H9 (cell line): Measurements from ENCODE around the gene CHORDC1. TPM values are rescaled to one million over a fixed set of nuclear protein-coding genes. Genes with fewer than 3 reads are reported as not detected.
"Not testable (repeated sequence)": the region's sequence is repeated elsewhere in the genome, so short reads cannot be mapped to it uniquely, and the experiment has no call there.

Experiments
- DNase-seq: peaks from one replicate; pipeline ENCODE4 v3.0.0-alpha.2; 2017
- H2AFZ ChIP-seq: one replicate; pipeline ENCODE4 v1.6.1; 2013; ENCODE audit warnings: mild to moderate bottlenecking, low read length, control low read depth, moderate library complexity
- H2AK5ac ChIP-seq: 2 replicates; pipeline ENCODE4 v1.6.1; 2013; ENCODE audit warnings: low read length, control low read depth, mixed read lengths; ENCODE audit not compliant: insufficient read length
- H2BK120ac ChIP-seq: one replicate; pipeline ENCODE4 v1.6.1; 2013; ENCODE audit warnings: low read depth, mild to moderate bottlenecking, low read length, control low read depth, inconsistent platforms; ENCODE audit not compliant: poor library complexity, severe bottlenecking
- H2BK12ac ChIP-seq: 2 replicates; pipeline ENCODE4 v1.6.1; 2013; ENCODE audit warnings: low read length, control low read depth, mixed read lengths, low read depth; ENCODE audit not compliant: insufficient read length
- H2BK15ac ChIP-seq: 2 replicates; pipeline ENCODE4 v1.6.1; 2013; ENCODE audit warnings: low read depth, low read length, control low read depth
- H2BK20ac ChIP-seq: one replicate; pipeline ENCODE4 v1.6.1; 2013; ENCODE audit warnings: low read depth, mild to moderate bottlenecking, low read length, control low read depth, inconsistent platforms; ENCODE audit not compliant: poor library complexity, severe bottlenecking
- H2BK5ac ChIP-seq: 2 replicates; pipeline ENCODE4 v1.6.1; 2013; ENCODE audit warnings: low read length, control low read depth, mixed read lengths; ENCODE audit not compliant: insufficient read length
- H3K14ac ChIP-seq: 2 replicates; pipeline ENCODE4 v1.6.1; 2013; ENCODE audit warnings: low read length, control low read depth; ENCODE audit not compliant: insufficient read depth
- H3K18ac ChIP-seq: 2 replicates; pipeline ENCODE4 v1.6.1; 2013; ENCODE audit warnings: low read depth, mild to moderate bottlenecking, mixed read lengths, low read length, control low read depth; ENCODE audit not compliant: insufficient read length
- H3K23ac ChIP-seq: 2 replicates; pipeline ENCODE4 v1.6.1; 2013; ENCODE audit warnings: low read length, control low read depth, mixed read lengths, low read depth; ENCODE audit not compliant: insufficient read length
- H3K23me2 ChIP-seq: 2 replicates; pipeline ENCODE4 v1.6.1; 2013; ENCODE audit warnings: low read depth, mild to moderate bottlenecking, mixed read lengths, low read length, control low read depth; ENCODE audit not compliant: insufficient read length, poor library complexity, severe bottlenecking
- H3K27ac ChIP-seq: 2 replicates; pipeline ENCODE4 v1.5.1; 2013; ENCODE audit warnings: low read length, control low read depth, mixed read lengths, low read depth; ENCODE audit not compliant: insufficient read length
- H3K27me3 ChIP-seq: 2 replicates; pipeline ENCODE4 v1.6.1; 2013; ENCODE audit warnings: low read length, control low read depth, inconsistent platforms; ENCODE audit not compliant: insufficient read depth
- H3K4ac ChIP-seq: 2 replicates; pipeline ENCODE4 v1.6.1; 2013; ENCODE audit warnings: low read depth, mild to moderate bottlenecking, control low read depth, inconsistent platforms, low read length, moderate library complexity
- H3K4me1 ChIP-seq: 2 replicates; pipeline ENCODE4 v1.6.1; 2013; ENCODE audit warnings: low read length, control low read depth, inconsistent platforms; ENCODE audit not compliant: insufficient read depth
- H3K4me2 ChIP-seq: 2 replicates; pipeline ENCODE4 v1.6.1; 2013; ENCODE audit warnings: low read length, control low read depth, mixed read lengths; ENCODE audit not compliant: insufficient read length, insufficient read depth
- H3K56ac ChIP-seq: 2 replicates; pipeline ENCODE4 v1.6.1; 2013; ENCODE audit warnings: low read depth, mild to moderate bottlenecking, mixed read lengths, low read length, control low read depth; ENCODE audit not compliant: insufficient read length
- H3K79me1 ChIP-seq: 2 replicates; pipeline ENCODE4 v1.6.1; 2013; ENCODE audit warnings: low read depth, mild to moderate bottlenecking, moderate library complexity, low read length, control low read depth, inconsistent platforms; ENCODE audit not compliant: insufficient read depth, poor library complexity, severe bottlenecking
- H3K79me2 ChIP-seq: 2 replicates; pipeline ENCODE4 v1.6.1; 2013; ENCODE audit warnings: low read length, control low read depth, inconsistent platforms; ENCODE audit not compliant: insufficient read depth
- H3K9ac ChIP-seq: 2 replicates; pipeline ENCODE4 v1.6.1; 2013; ENCODE audit warnings: low read length, control low read depth, mixed read lengths; ENCODE audit not compliant: insufficient read length; ENCODE audit errors: extremely low read depth
- H3K9me3 ChIP-seq: one replicate; pipeline ENCODE4 v1.6.1; 2013; ENCODE audit warnings: low read depth, low read length, inconsistent platforms; ENCODE audit not compliant: control insufficient read depth
- H3T11ph ChIP-seq: one replicate; pipeline ENCODE4 v1.6.1; 2013; ENCODE audit warnings: mild to moderate bottlenecking, low read length, control low read depth, inconsistent platforms
- H4K20me1 ChIP-seq: one replicate; pipeline ENCODE4 v1.6.1; 2013; ENCODE audit not compliant: control insufficient read depth, insufficient read length, insufficient read depth
- H4K5ac ChIP-seq: 2 replicates; pipeline ENCODE4 v1.6.1; 2013; ENCODE audit warnings: low read depth, mild to moderate bottlenecking, mixed read lengths, low read length, control low read depth; ENCODE audit not compliant: insufficient read length
- H4K8ac ChIP-seq: replicated peaks from 2 replicates; pipeline ENCODE4 v1.6.1; 2013; ENCODE audit warnings: low read length, control low read depth, mixed read lengths, low read depth; ENCODE audit not compliant: insufficient read length
- H4K91ac ChIP-seq: 2 replicates; pipeline ENCODE4 v1.6.1; 2013; ENCODE audit warnings: low read depth, mild to moderate bottlenecking, moderate library complexity, mixed read lengths, low read length, control low read depth; ENCODE audit not compliant: insufficient read length
- H3K27ac Mint-ChIP-seq, 3 experiments: 2 replicates in 2 of 3; 3 replicates in 1 of 3; pipeline ENCODE4 v1.8.0; 2020 to 2021; ENCODE audit warnings: mixed read lengths in 3 of 3, mild to moderate bottlenecking in 1 of 3, moderate library complexity in 1 of 3
- H3K27me3 Mint-ChIP-seq: 2 replicates; pipeline ENCODE4 v1.8.0; 2021; ENCODE audit warnings: low read depth, mild to moderate bottlenecking, moderate library complexity, mixed read lengths
- H3K36me3 Mint-ChIP-seq, 3 experiments: 2 replicates in 2 of 3; 3 replicates in 1 of 3; pipeline ENCODE4 v1.8.0; 2020 to 2021; ENCODE audit warnings: low read depth in 3 of 3, mixed read lengths in 3 of 3; ENCODE audit not compliant: insufficient read depth in 1 of 3
- H3K4me1 Mint-ChIP-seq, 2 experiments: 2 replicates each; pipeline ENCODE4 v1.8.0; 2020; ENCODE audit warnings: mixed read lengths in 2 of 2
- H3K4me3 Mint-ChIP-seq, 2 experiments: 2 replicates in 1 of 2; 3 replicates in 1 of 2; pipeline ENCODE4 v1.8.0; 2020 to 2021; ENCODE audit warnings: mild to moderate bottlenecking in 2 of 2, mixed read lengths in 2 of 2, moderate library complexity in 1 of 2
- H3K9me3 Mint-ChIP-seq, 2 experiments: 2 replicates in 1 of 2; 3 replicates in 1 of 2; pipeline ENCODE4 v1.8.0; 2020; ENCODE audit warnings: mild to moderate bottlenecking in 2 of 2, mixed read lengths in 2 of 2, moderate library complexity in 1 of 2
- WGBS: extraction: QIAGEN DNeasy Blood & Tissue Kit; methylation state at CpG from one replicate; pipeline ENCODE4 v1.1.7; 2013; ENCODE audit warnings: missing lambda C conversion rate, low lambda C conversion rate, mixed read lengths; ENCODE audit not compliant: insufficient read length; ENCODE audit errors: extremely low coverage; 5-methylcytosine and 5-hydroxymethylcytosine counted together
- total RNA-seq: library from RNA; stranded (reverse); gene quantifications from 2 replicates; pipeline ENCODE4 v1.2.1, GENCODE V29; 2021
- TF ChIP-seq, protein P1 (sequence below): fragments of 200-600 bp; sonication (generic); conservative IDR thresholded peaks from 3 replicates; pipeline ENCODE4 v1.8.0; 2021; ENCODE audit warnings: antibody characterized with exemption, mild to moderate bottlenecking

Gene CHORDC1
- total RNA-seq, 1 experiment from 2014 or later = 77.7 TPM

DNA sequence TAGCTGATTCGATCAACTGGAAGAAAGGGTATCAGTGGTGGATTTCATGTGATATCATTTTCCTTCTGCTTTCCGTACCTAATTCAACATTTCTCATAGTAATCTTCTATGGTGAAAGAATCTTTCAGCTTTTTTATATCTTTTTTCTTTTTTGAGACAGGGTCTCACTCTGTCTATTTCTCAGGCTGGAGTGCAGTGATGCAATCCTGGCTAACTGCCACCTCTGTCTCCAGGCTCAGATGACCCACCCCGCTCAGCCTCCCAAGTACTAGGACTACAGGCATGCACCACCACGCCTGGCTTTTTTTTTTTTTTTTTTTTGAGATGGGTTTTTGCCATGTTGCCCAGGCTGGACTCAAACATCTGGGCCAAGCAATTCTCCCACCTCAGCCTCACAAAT is 18.6 kb upstream of the CHORDC1 start:
- peaks cover 5% of the 10 kb centered on the region; the same call in 1 of the 2 replicates for H3K4me1 ChIP-seq
- no peak overlapping the region for H3K27ac ChIP-seq
- Mint-ChIP-seq H3K9me3 (peaks cover 3% of the 10 kb centered on the region in 2 experiments; a peak in 2 of 5 replicates), H3K27me3 (no peaks in the 10 kb centered on the region), H3K27ac (peak overlapping the region in 2 of 3 experiments; percentile 70 to 91; a peak in 2 of 7 replicates), H3K4me1 (peaks cover 47 to 54% of the 10 kb centered on the region in 2 experiments), H3K4me3 (no peak overlapping the region; a peak in 1 of 5 replicates), H3K36me3 (peaks cover 0 to 4% (median 0%) of the 10 kb centered on the region in 3 experiments; a peak in 2 of 7 replicates)
- H4K20me1 ChIP-seq = no peaks in the 10 kb centered on the region
- no peak overlapping the region for H3K56ac ChIP-seq
- WGBS = no CpG with 5 or more reads among the region's 4 CpGs
- H3K9ac ChIP-seq = no peak overlapping the region
- no peaks in the 10 kb centered on the region for H3K79me2 ChIP-seq
- H3K27me3 ChIP-seq = no peaks in the 10 kb centered on the region
- no peak overlapping the region for H3K4ac ChIP-seq
- no peak overlapping the region for H2BK5ac ChIP-seq
- H3K4me2 ChIP-seq = no peak overlapping the region
- no peak overlapping the region for H2BK20ac ChIP-seq
- H3K18ac ChIP-seq = no peak overlapping the region
- no peak overlapping the region for H4K8ac ChIP-seq
- no peak overlapping the region for H2BK15ac ChIP-seq
- no peak overlapping the region for H4K91ac ChIP-seq
- H3T11ph ChIP-seq = no peak overlapping the region
- H3K23ac ChIP-seq = no peak overlapping the region
- H2BK12ac ChIP-seq = no peak overlapping the region
- no peak overlapping the region for H3K14ac ChIP-seq
- no peak overlapping the region for H2AFZ ChIP-seq
- H3K9me3 ChIP-seq = no peaks in the 10 kb centered on the region
- DNase-seq = no peak
- H2BK120ac ChIP-seq = no peak overlapping the region
- no peaks in the 10 kb centered on the region for H3K23me2 ChIP-seq
- no peak overlapping the region for H4K5ac ChIP-seq
- TF ChIP-seq, protein P1, sequence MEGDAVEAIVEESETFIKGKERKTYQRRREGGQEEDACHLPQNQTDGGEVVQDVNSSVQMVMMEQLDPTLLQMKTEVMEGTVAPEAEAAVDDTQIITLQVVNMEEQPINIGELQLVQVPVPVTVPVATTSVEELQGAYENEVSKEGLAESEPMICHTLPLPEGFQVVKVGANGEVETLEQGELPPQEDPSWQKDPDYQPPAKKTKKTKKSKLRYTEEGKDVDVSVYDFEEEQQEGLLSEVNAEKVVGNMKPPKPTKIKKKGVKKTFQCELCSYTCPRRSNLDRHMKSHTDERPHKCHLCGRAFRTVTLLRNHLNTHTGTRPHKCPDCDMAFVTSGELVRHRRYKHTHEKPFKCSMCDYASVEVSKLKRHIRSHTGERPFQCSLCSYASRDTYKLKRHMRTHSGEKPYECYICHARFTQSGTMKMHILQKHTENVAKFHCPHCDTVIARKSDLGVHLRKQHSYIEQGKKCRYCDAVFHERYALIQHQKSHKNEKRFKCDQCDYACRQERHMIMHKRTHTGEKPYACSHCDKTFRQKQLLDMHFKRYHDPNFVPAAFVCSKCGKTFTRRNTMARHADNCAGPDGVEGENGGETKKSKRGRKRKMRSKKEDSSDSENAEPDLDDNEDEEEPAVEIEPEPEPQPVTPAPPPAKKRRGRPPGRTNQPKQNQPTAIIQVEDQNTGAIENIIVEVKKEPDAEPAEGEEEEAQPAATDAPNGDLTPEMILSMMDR = no peak
- no peak overlapping the region for H2AK5ac ChIP-seq
- no peaks in the 10 kb centered on the region for H3K79me1 ChIP-seq

DNA sequence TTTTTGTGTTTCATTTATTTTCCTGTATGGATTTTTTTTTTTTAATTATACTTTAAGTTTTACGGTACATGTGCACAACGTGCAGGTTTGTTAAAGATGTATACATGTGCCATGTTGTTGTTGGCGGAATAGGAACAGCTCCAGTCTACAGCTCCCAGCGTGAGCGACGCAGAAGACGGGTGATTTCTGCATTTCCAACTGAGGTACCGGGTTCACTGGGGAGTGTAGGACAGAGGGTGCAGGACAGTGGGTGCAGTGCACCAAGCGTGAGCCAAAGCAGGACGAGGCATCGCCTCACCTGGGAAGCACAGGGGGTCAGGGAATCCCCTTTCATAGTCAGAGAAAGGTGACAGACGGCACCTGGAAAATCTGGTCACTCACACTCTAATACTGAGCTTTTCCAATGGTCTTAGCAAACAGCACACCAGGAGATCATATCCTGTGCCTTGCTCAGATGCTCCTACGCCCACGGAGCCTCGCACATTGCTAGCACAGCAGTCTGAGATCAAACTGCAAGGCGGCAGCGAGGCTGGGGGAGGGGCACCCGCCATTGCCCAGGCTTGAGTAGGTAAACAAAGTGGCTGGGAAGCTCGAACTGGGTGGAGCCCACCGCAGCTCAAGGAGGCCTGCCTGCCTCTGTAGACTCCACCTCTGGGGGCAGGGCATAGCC is 17.3 kb upstream of the CHORDC1 start:
- H2BK20ac ChIP-seq, H2AFZ ChIP-seq, H3K18ac ChIP-seq, H3K9ac ChIP-seq, H4K8ac ChIP-seq, H4K5ac ChIP-seq, H3K4ac ChIP-seq, H3K79me1 ChIP-seq, H3K27ac ChIP-seq, H3K4me1 ChIP-seq, H3K23ac ChIP-seq, H2BK120ac ChIP-seq, H3K56ac ChIP-seq, H3K14ac ChIP-seq, H2AK5ac ChIP-seq, H3K9me3 ChIP-seq, H3K9me3 Mint-ChIP-seq, H3K27me3 ChIP-seq, H4K91ac ChIP-seq, H3T11ph ChIP-seq, H3K23me2 ChIP-seq, H3K27me3 Mint-ChIP-seq, H3K79me2 ChIP-seq, H2BK12ac ChIP-seq, H3K36me3 Mint-ChIP-seq, H4K20me1 ChIP-seq, H2BK5ac ChIP-seq, H2BK15ac ChIP-seq: not testable (repeated sequence)
- H3K4me1 Mint-ChIP-seq = peaks cover 49 to 55% of the 10 kb centered on the region in 2 experiments
- WGBS = no CpG with 5 or more reads among the region's 20 CpGs
- peak overlapping the region; percentile 1 for H3K4me2 ChIP-seq
- peak overlapping the region; percentile 56 to 98 (median 93); a peak in 6 of 7 replicates for H3K27ac Mint-ChIP-seq
- peak; percentile 48 for DNase-seq
- H3K4me3 Mint-ChIP-seq = peak overlapping the region; percentile 62 to 69
